Neural progenitor cell (in vitro differentiated cells): ENCODE measurements around the gene PTX3. TPM values are rescaled to one million over a fixed set of nuclear protein-coding genes. Genes with fewer than 3 reads are reported as not detected.

Experiments
- DNase-seq: peaks from one replicate; pipeline ENCODE4 v3.0.0-alpha.2; 2016; ENCODE audit warnings: low spot score
- H2AFZ ChIP-seq: fragments of 200-600 bp; sonication (generic); replicated peaks from 2 replicates; pipeline ENCODE4 v1.6.1; 2016; ENCODE audit warnings: antibody characterized with exemption
- H3F3A ChIP-seq: fragments of 200-600 bp; sonication (generic); 2 replicates; pipeline ENCODE4 v1.6.1; 2016; ENCODE audit warnings: antibody characterized with exemption, low read depth
- H3K27ac ChIP-seq: fragments of 200-600 bp; sonication (generic); 2 replicates; pipeline ENCODE4 v1.5.1; 2016; ENCODE audit warnings: mild to moderate bottlenecking
- H3K27me3 ChIP-seq: fragments of 200-600 bp; sonication (generic); 2 replicates; pipeline ENCODE4 v1.6.1; 2016; ENCODE audit warnings: mild to moderate bottlenecking, moderate library complexity
- H3K36me3 ChIP-seq: fragments of 200-600 bp; sonication (generic); 2 replicates; pipeline ENCODE4 v1.5.1; 2016
- H3K4me1 ChIP-seq: fragments of 200-600 bp; sonication (generic); 2 replicates; pipeline ENCODE4 v1.6.1; 2016; ENCODE audit warnings: mixed run types
- H3K4me2 ChIP-seq: fragments of 200-600 bp; sonication (generic); 2 replicates; pipeline ENCODE4 v1.6.1; 2016
- H3K4me3 ChIP-seq: fragments of 200-600 bp; sonication (generic); 2 replicates; pipeline ENCODE4 v1.5.1; 2016
- H3K79me2 ChIP-seq: fragments of 200-600 bp; sonication (generic); 2 replicates; pipeline ENCODE4 v1.6.1; 2016; ENCODE audit warnings: low read depth
- H3K9ac ChIP-seq: fragments of 200-600 bp; sonication (generic); 2 replicates; pipeline ENCODE4 v1.6.1; 2016
- H3K9me3 ChIP-seq: fragments of 200-600 bp; sonication (generic); 2 replicates; pipeline ENCODE4 v1.5.1; 2016; ENCODE audit warnings: low read depth
- H4K20me1 ChIP-seq: fragments of 200-600 bp; sonication (generic); 2 replicates; pipeline ENCODE4 v1.6.1; 2016; ENCODE audit warnings: low read depth
- H3K27ac Mint-ChIP-seq: 3 replicates; pipeline ENCODE4 v1.8.0; 2021; ENCODE audit warnings: mixed read lengths
- H3K27me3 Mint-ChIP-seq: 2 replicates; pipeline ENCODE4 v1.8.0; 2022; ENCODE audit warnings: low read depth, mild to moderate bottlenecking, inconsistent platforms, moderate library complexity, mixed read lengths; ENCODE audit not compliant: insufficient read depth
- H3K36me3 Mint-ChIP-seq: 3 replicates; pipeline ENCODE4 v1.8.0; 2021; ENCODE audit warnings: mixed read lengths
- H3K4me1 Mint-ChIP-seq: 3 replicates; pipeline ENCODE4 v1.8.0; 2021; ENCODE audit warnings: mixed read lengths
- H3K4me3 Mint-ChIP-seq: 3 replicates; pipeline ENCODE4 v1.8.0; 2021; ENCODE audit warnings: mild to moderate bottlenecking, moderate library complexity, mixed read lengths
- H3K9me3 Mint-ChIP-seq: 3 replicates; pipeline ENCODE4 v1.8.0; 2020; ENCODE audit warnings: mixed read lengths
- CTCF ChIP-seq: fragments of 200-600 bp; sonication (generic); IDR thresholded peaks from 2 replicates; pipeline ENCODE4 v1.5.1; 2017; ENCODE audit warnings: antibody characterized with exemption, mild to moderate bottlenecking
- EZH2 ChIP-seq: fragments of 200-600 bp; sonication (generic); IDR thresholded peaks from 2 replicates; pipeline ENCODE4 v1.6.1; 2017; ENCODE audit warnings: antibody characterized with exemption, mild to moderate bottlenecking, moderate library complexity
- EZH2phosphoT487 ChIP-seq: fragments of 200-600 bp; sonication (generic); IDR thresholded peaks from 2 replicates; pipeline ENCODE4 v1.6.1; 2017; ENCODE audit warnings: antibody characterized with exemption
- total RNA-seq: library from RNA; depleted of rRNA; stranded (reverse); fragments of >200 nt; gene quantifications from 2 replicates; pipeline ENCODE4 v1.2.3, GENCODE V29; 2015; ENCODE audit warnings: low replicate concordance

PTX3 gene
- total RNA-seq, 1 donor from 2014 or later = 9.0 TPM

GRCh38 chr3:157406394-157406793 lies 30.3 kb upstream of the PTX3 start:
- Histone ChIP-seq H3K36me3 (no peaks in the 10 kb centered on the region), H3K9me3 (no peaks in the 10 kb centered on the region), H2AFZ (no peak overlapping the region), H4K20me1 (no peaks in the 10 kb centered on the region), H3K27ac (no peak overlapping the region), H3K4me1 (peaks cover 9% of the 10 kb centered on the region), H3K9ac (no peak overlapping the region), H3F3A (no peaks in the 10 kb centered on the region), H3K79me2 (no peaks in the 10 kb centered on the region), H3K27me3 (no peaks in the 10 kb centered on the region), H3K4me2 (no peak overlapping the region), H3K4me3 (no peak overlapping the region)
- no peak overlapping the region for H3K4me3 Mint-ChIP-seq
- H3K36me3 Mint-ChIP-seq = peaks cover 13% of the 10 kb centered on the region
- no peak overlapping the region for H3K27ac Mint-ChIP-seq
- TF ChIP-seq CTCF = no peak
- no peak for TF ChIP-seq EZH2
- no peak for TF ChIP-seq EZH2phosphoT487
- no peaks in the 10 kb centered on the region for H3K27me3 Mint-ChIP-seq
- no peaks in the 10 kb centered on the region for H3K9me3 Mint-ChIP-seq
- no peaks in the 10 kb centered on the region for H3K4me1 Mint-ChIP-seq
- no peak for DNase-seq

- no peaks in the 10 kb centered on the region for H3K4me1 Mint-ChIP-seq
- H3K4me3 ChIP-seq = no peak overlapping the region
- no peak overlapping the region for H3K4me3 Mint-ChIP-seq
These were observed 28.9 kb upstream of the PTX3 start for GRCh38 chr3:157407769-157408168.

GRCh38 chr3:157408499-157409149 lies 28.0 kb upstream of the PTX3 start:
- Mint-ChIP-seq H3K4me3 (no peak overlapping the region), H3K27ac (no peak overlapping the region), H3K4me1 (no peaks in the 10 kb centered on the region), H3K27me3 (no peaks in the 10 kb centered on the region), H3K36me3 (peaks cover 26% of the 10 kb centered on the region), H3K9me3 (peaks cover 5% of the 10 kb centered on the region)
- no peak overlapping the region for H3K9ac ChIP-seq
- H2AFZ ChIP-seq = no peak overlapping the region
- no peak overlapping the region for H3K27ac ChIP-seq
- no peaks in the 10 kb centered on the region for H3F3A ChIP-seq
- TF ChIP-seq EZH2phosphoT487 (no peak), CTCF (no peak), EZH2 (no peak)
- H3K36me3 ChIP-seq = no peaks in the 10 kb centered on the region
- H3K27me3 ChIP-seq = no peaks in the 10 kb centered on the region
- no peaks in the 10 kb centered on the region for H3K79me2 ChIP-seq
- H4K20me1 ChIP-seq = no peaks in the 10 kb centered on the region
- no peaks in the 10 kb centered on the region for H3K9me3 ChIP-seq
- no peak overlapping the region for H3K4me3 ChIP-seq
- no peak for DNase-seq
- no peak overlapping the region for H3K4me2 ChIP-seq
- no peaks in the 10 kb centered on the region for H3K4me1 ChIP-seq

More at GRCh38 chr3:157407769-157408168, 28.9 kb upstream of the PTX3 start:
- Histone ChIP-seq H3F3A (no peaks in the 10 kb centered on the region), H3K27me3 (no peaks in the 10 kb centered on the region), H3K4me1 (no peaks in the 10 kb centered on the region), H3K27ac (no peak overlapping the region), H3K9ac (no peak overlapping the region), H3K79me2 (no peaks in the 10 kb centered on the region), H3K36me3 (no peaks in the 10 kb centered on the region), H3K9me3 (no peaks in the 10 kb centered on the region), H3K4me2 (no peak overlapping the region), H2AFZ (no peak overlapping the region), H4K20me1 (no peaks in the 10 kb centered on the region)
- H3K27ac Mint-ChIP-seq = no peak overlapping the region
- TF ChIP-seq EZH2phosphoT487 (no peak), CTCF (no peak), EZH2 (no peak)
- H3K36me3 Mint-ChIP-seq = peaks cover 22% of the 10 kb centered on the region
- no peak for DNase-seq
- H3K27me3 Mint-ChIP-seq = no peaks in the 10 kb centered on the region
- peaks cover 2% of the 10 kb centered on the region for H3K9me3 Mint-ChIP-seq
